Activated CD4-positive, alpha-beta memory T cell treated with anti-CD3 and anti-CD28 coated beads, Interleukin-2, amount 10 ng/mL, durations not matched to agents 7 days and 5 days (primary cell): ENCODE measurements around the gene AKAP13. TPM values are rescaled to one million over a fixed set of nuclear protein-coding genes. Genes with fewer than 3 reads are reported as not detected.
A peak's percentile ranks its signal among the peaks of the same experiment; 100 is the strongest.

Source experiments
- CTCF ChIA-PET: fragments of 350-600 bp; sonication (Branson Sonifier 250); formaldehyde crosslinking; loops from one replicate; lab custom pipeline; 2021; ENCODE audit warnings: antibody characterized with exemption, inconsistent platforms; lab: Charles Lee
- POLR2A ChIA-PET: fragments of 350-600 bp; sonication (Branson Sonifier 250); formaldehyde crosslinking; loops from one replicate; lab custom pipeline; 2021; ENCODE audit warnings: antibody characterized with exemption; lab: Charles Lee
- DNase-seq: peaks from one replicate; pipeline ENCODE4 v3.0.0-alpha.2; 2020
- H3K27ac Mint-ChIP-seq: one replicate; pipeline ENCODE4 v1.8.0; 2021; ENCODE audit warnings: mild to moderate bottlenecking, mixed read lengths
- H3K27me3 Mint-ChIP-seq: one replicate; pipeline ENCODE4 v1.8.0; 2021; ENCODE audit warnings: mixed read lengths
- H3K36me3 Mint-ChIP-seq: one replicate; pipeline ENCODE4 v1.8.0; 2021; ENCODE audit warnings: low read depth, mixed read lengths
- H3K4me1 Mint-ChIP-seq: one replicate; pipeline ENCODE4 v1.8.0; 2021; ENCODE audit warnings: mixed read lengths
- H3K4me3 Mint-ChIP-seq: one replicate; pipeline ENCODE4 v1.8.0; 2021; ENCODE audit warnings: mild to moderate bottlenecking, mixed read lengths
- H3K9me3 Mint-ChIP-seq: one replicate; pipeline ENCODE4 v1.8.0; 2021; ENCODE audit warnings: mixed read lengths
- total RNA-seq, 2 experiments: library from RNA; stranded (reverse); gene quantifications; one replicate each; pipeline ENCODE4 v1.2.3, GENCODE V29; 2021

The AKAP13 gene
- total RNA-seq, 2 experiments from 2014 or later, result 153 to 170 TPM

GRCh38 chr15:85763157-85763556 lies 382.8 kb downstream of the AKAP13 start:
- no peak overlapping the region for H3K27ac Mint-ChIP-seq
- no peaks in the 10 kb centered on the region for H3K36me3 Mint-ChIP-seq
- ChIA-PET POLR2A (no interaction called here), CTCF (interaction anchor here (0.6 kb wide), 1 partner anchor 102 kb away, joined by 3 read pairs; no protein-coding TSS in a partner anchor)
- no peaks in the 10 kb centered on the region for H3K27me3 Mint-ChIP-seq
- H3K9me3 Mint-ChIP-seq, result no peaks in the 10 kb centered on the region
- DNase-seq, result no peak
- no peaks in the 10 kb centered on the region for H3K4me1 Mint-ChIP-seq
- H3K4me3 Mint-ChIP-seq, result no peak overlapping the region

GRCh38 chr15:85763673-85764633 lies 383.6 kb downstream of the AKAP13 start:
- Mint-ChIP-seq H3K4me3 (no peak overlapping the region), H3K9me3 (no peaks in the 10 kb centered on the region), H3K27me3 (no peaks in the 10 kb centered on the region), H3K36me3 (no peaks in the 10 kb centered on the region), H3K4me1 (no peaks in the 10 kb centered on the region), H3K27ac (no peak overlapping the region)
- no peak for DNase-seq
- POLR2A ChIA-PET, result no interaction called here
- CTCF ChIA-PET, result interaction anchor here (0.6 kb wide), 1 partner anchor 37 kb away, joined by 4 read pairs; no protein-coding TSS in a partner anchor

DNA sequence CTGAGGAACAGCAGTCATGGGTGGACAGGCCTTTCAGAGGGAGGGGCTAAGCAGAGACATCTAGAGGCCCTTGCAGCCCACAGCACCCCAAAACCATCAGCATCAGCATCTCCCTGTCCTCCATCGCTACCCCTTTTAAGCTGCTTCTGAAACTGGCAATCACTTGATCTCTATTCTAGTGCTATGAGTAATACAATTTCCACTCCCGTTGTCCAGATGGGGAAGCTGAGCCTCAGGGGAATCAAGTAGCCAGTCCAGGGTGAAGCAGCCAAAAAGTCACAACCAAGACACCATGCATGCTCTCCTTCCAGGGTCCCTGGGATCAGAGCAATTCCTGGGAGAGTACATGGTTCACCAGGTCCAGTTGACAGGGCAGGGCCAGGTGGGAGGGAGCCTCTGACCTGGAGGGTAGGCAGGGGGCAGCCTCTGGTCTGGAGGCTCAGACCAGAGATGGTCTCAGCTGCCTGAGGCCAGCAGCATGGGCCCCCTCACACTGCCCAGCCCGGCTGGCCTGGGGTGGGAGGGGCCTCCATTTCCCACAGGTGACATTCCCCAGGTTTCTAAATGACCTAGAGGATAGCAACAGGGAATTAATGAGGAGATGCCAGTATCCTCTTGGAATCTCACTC lies 384.4 kb downstream of the AKAP13 start:
- no peak for DNase-seq
- ChIA-PET POLR2A (no interaction called here), CTCF (interaction anchor here (1.4 kb wide), 1 partner anchor 35 kb away, joined by 3 read pairs; no protein-coding TSS in a partner anchor)
- Mint-ChIP-seq H3K27ac (no peak overlapping the region), H3K4me1 (no peaks in the 10 kb centered on the region), H3K36me3 (no peaks in the 10 kb centered on the region), H3K4me3 (no peak overlapping the region), H3K9me3 (no peaks in the 10 kb centered on the region), H3K27me3 (no peaks in the 10 kb centered on the region)

DNA sequence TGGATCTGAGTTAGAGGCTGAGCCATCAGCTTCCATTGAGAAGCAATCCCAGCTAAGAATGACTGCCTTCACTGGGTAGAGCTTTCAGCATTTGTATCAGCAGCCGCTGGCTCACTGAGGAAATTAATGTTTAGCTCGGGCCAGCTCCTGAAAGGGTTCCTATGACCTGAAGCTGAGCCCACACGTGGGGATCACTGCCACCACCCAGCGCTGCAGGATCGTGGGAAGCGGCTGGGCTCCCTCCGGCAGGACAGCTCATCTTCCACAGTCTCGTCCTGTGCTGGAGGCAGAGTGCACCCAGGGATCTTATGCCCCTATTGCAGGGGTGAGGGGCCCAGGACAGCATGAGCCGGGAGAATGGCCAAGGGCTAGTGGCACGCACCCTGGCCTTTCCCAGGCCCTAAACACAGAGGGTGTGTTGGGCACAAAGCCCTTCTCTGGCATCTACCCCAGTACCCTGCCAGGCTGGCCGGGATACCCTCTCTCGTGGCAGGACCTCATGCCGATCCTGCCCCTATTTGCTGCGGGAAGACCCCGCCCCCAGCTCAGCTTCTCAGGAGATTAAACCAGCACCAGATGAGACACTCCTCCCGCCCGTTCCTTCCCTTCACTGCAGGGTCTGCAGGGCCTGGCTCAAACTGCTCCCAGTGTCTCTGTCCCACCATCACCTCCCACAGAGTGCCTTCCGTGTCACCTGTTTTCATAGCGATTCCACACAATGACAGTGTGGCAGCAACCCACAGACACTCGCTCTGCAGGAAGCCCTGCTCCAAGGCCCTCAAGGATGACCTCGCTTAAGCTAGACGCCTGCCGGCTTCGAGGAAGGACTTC lies 385.8 kb downstream of the AKAP13 start:
- Mint-ChIP-seq H3K4me1 (no peaks in the 10 kb centered on the region), H3K9me3 (no peaks in the 10 kb centered on the region), H3K4me3 (no peak overlapping the region), H3K27me3 (no peaks in the 10 kb centered on the region), H3K27ac (peak overlapping the region; percentile 16), H3K36me3 (no peaks in the 10 kb centered on the region)
- ChIA-PET CTCF (interaction anchor here (1.4 kb wide), 1 partner anchor 36 kb away, joined by 3 read pairs; no protein-coding TSS in a partner anchor), POLR2A (no interaction called here)
- DNase-seq, result no peak

DNA sequence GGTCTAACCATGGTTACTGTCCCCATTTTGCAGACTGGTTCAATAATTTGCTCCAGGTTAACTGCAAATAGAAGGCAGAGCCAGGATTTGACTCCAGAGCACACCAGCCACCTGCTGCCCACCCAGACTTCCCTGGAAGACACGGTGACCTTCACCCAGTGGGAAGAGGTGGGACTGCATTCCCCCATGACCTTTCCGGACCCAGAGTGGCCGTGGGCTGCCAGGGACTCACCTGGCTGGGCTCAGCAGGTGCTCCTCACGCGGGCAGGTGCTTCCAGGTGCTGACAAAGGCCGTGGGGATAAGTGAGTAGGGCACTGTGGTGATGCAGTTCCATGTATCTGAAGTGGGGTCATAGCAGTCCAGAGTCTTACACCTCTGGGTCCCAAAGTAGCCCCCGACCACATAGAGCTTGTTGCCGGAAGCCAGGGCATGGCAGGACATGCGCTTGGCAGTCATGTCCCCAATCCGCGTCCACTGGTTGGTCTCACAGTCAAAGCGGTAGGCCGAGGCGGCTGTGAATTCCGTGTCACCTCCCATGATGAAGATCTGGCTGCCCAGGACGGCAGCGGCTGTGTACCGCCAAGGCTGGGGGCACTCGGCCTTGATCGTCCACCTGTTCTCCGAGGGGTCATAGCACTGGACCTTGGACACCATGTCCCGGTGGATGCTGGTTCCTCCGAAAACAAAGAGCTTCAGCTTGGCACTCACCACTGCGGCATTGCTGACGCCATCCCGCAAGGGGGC lies 387.6 kb downstream of the AKAP13 start:
- POLR2A ChIA-PET, result no interaction called here
- H3K36me3 Mint-ChIP-seq, result no peaks in the 10 kb centered on the region
- no peaks in the 10 kb centered on the region for H3K4me1 Mint-ChIP-seq
- no peaks in the 10 kb centered on the region for H3K27me3 Mint-ChIP-seq
- CTCF ChIA-PET, result no interaction called here
- no peak overlapping the region for H3K4me3 Mint-ChIP-seq
- no peaks in the 10 kb centered on the region for H3K9me3 Mint-ChIP-seq
- no peak overlapping the region for H3K27ac Mint-ChIP-seq
- no peak for DNase-seq

GRCh38 chr15:85768595-85769168 lies 388.3 kb downstream of the AKAP13 start:
- CTCF ChIA-PET, result interaction anchor here (0.6 kb wide), 1 partner anchor 1025 kb away, joined by 3 read pairs; no protein-coding TSS in a partner anchor
- POLR2A ChIA-PET, result no interaction called here
- no peaks in the 10 kb centered on the region for H3K4me1 Mint-ChIP-seq
- no peak overlapping the region for H3K4me3 Mint-ChIP-seq
- DNase-seq, result no peak
- no peaks in the 10 kb centered on the region for H3K9me3 Mint-ChIP-seq
- no peaks in the 10 kb centered on the region for H3K27me3 Mint-ChIP-seq
- H3K27ac Mint-ChIP-seq, result no peak overlapping the region
- no peaks in the 10 kb centered on the region for H3K36me3 Mint-ChIP-seq

DNA sequence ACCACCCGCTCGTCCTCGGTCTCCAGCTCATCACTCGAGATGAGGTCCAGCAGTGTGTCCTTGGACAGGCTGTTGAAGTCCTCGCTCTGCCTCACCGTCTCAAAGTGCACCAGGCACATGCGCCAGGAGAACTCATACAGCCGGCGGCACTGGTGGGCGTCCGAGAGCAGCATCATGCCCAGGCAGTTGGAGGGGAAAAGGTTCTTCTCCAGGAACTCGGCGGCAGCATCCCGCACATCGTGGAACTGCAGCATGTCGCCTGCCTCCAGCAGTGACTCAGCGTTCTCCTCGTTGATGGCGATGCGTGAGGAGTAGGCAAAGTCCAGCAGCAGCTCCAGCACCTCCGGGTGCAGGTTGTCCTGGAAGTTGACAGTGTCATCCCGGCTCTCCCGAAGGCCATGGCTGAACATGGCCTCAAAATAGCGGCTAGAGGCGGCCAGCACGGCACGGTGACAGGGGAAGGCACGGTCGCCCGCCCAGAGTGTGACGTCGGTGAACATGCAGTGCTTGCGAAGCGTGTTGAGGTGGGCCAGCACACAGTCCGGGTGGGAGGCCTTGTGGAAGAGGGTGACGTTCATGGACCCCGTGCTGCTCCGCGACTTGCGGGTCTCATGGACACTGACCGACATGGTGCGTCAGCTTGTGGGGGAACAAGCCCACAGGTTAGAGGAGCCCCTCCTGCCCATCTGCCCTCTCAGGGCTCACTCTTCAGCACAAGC lies 388.9 kb downstream of the AKAP13 start:
- ChIA-PET CTCF (interaction anchor here (0.6 kb wide), 1 partner anchor 1026 kb away, joined by 3 read pairs; no protein-coding TSS in a partner anchor), POLR2A (no interaction called here)
- H3K9me3 Mint-ChIP-seq, result no peaks in the 10 kb centered on the region

GRCh38 chr15:85770096-85771041 lies 390.0 kb downstream of the AKAP13 start:
- no peak for DNase-seq
- Mint-ChIP-seq H3K4me3 (no peak overlapping the region), H3K36me3 (no peaks in the 10 kb centered on the region), H3K9me3 (no peaks in the 10 kb centered on the region), H3K27ac (no peak overlapping the region), H3K27me3 (no peaks in the 10 kb centered on the region), H3K4me1 (no peaks in the 10 kb centered on the region)
- POLR2A ChIA-PET, result no interaction called here
- CTCF ChIA-PET, result no interaction called here

More for the DNA sequence above, 388.9 kb downstream of the AKAP13 start:
- Mint-ChIP-seq H3K4me1 (no peaks in the 10 kb centered on the region), H3K27me3 (no peaks in the 10 kb centered on the region), H3K36me3 (no peaks in the 10 kb centered on the region), H3K4me3 (no peak overlapping the region), H3K27ac (no peak overlapping the region)
- no peak for DNase-seq

DNA sequence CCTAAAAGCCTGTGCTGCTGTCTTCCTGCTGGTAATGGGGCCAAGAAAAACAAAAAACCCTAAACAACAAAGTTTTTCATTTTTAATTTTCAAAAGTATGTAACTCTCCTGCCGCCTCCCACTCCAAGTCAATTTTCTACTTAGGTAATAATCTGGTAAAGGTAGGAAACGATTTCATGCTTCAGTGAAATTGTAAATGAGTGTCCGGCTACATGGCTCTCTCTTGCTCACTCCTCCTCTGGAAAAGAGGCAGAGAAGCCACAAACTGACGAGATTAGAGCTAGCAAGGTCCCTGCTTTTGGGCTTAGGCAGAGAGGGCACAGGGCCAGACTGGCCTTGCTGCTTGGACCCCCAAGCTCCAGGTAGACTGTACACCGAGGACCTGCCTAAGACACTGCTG lies 390.9 kb downstream of the AKAP13 start:
- ChIA-PET CTCF (no interaction called here), POLR2A (no interaction called here)
- Mint-ChIP-seq H3K36me3 (no peaks in the 10 kb centered on the region), H3K27ac (no peak overlapping the region), H3K4me3 (no peak overlapping the region), H3K4me1 (no peaks in the 10 kb centered on the region), H3K27me3 (no peaks in the 10 kb centered on the region), H3K9me3 (no peaks in the 10 kb centered on the region)
- no peak for DNase-seq

- POLR2A ChIA-PET, result no interaction called here
- Mint-ChIP-seq H3K9me3 (no peaks in the 10 kb centered on the region), H3K4me1 (no peaks in the 10 kb centered on the region), H3K4me3 (no peak overlapping the region), H3K36me3 (no peaks in the 10 kb centered on the region), H3K27ac (no peak overlapping the region), H3K27me3 (no peaks in the 10 kb centered on the region)
- DNase-seq, result no peak
- CTCF ChIA-PET, result no interaction called here
Observed at GRCh38 chr15:85771781-85772445, 391.5 kb downstream of the AKAP13 start.
